K562 (cell line): ENCODE results near the gene CUL2. TPM values are rescaled to one million over a fixed set of nuclear protein-coding genes. Genes with fewer than 3 reads are reported as not detected.
"Not testable (repeated sequence)": the region's sequence is repeated elsewhere in the genome, so short reads cannot be mapped to it uniquely, and the experiment has no call there.

ENCODE experiments used
- ATAC-seq: fragments of 200-7000 bp; cut with Tn5 transposase; 3 replicates; pipeline ENCODE4 v1.9.1; 2020; ENCODE audit warnings: moderate library complexity
- BruUV-seq: library from RNA; stranded (reverse); fragments of 400-500 nt; replicated peaks from 2 replicates; lab custom pipeline; 2021; lab: Mats Ljungman, UMichigan
- CTCF ChIA-PET: fragments of 300-600 bp; formaldehyde crosslinking; extraction: SDS; loops from one replicate; lab custom pipeline; 2021; ENCODE audit warnings: low intra/inter-chr PET ratio; lab: Yijun Ruan, JAX
- POLR2A ChIA-PET: fragments of 300-600, 350-650 bp; sonication (Branson Sonifier 250); formaldehyde crosslinking; extraction: SDS; loops from one replicate; lab custom pipeline; 2021; ENCODE audit warnings: antibody characterized with exemption, inconsistent platforms; lab: Yijun Ruan, JAX
- DNase-seq, 4 experiments: peaks; one replicate each; pipeline versions ENCODE4 v3.0.0 to v3.0.0-alpha.2; 2011 to 2018; ENCODE audit warnings: low spot score in 3 of 4, mixed read lengths in 3 of 4; ENCODE audit errors: extremely low read depth in 1 of 4
- FAIRE-seq: peaks from 2 replicates; lab custom pipeline; 2011; peaks lifted over from hg19 to GRCh38; lab: Jason Lieb, UNC
- H2AFZ ChIP-seq: 2 replicates; pipeline ENCODE4 v1.6.0; 2011; ENCODE audit warnings: low read depth, low read length, control low read depth, inconsistent platforms
- H3K27ac ChIP-seq: fragments of 200-600 bp; 3 replicates; pipeline ENCODE4 v1.8.0; 2011; ENCODE audit warnings: low read depth, mild to moderate bottlenecking, control low read depth, inconsistent platforms, low read length, moderate library complexity, mixed read lengths; ENCODE audit errors: extremely low read depth
- H3K27me3 ChIP-seq, 2 experiments: fragments of 300-600 bp in 1 of 2; 2 replicates in 1 of 2; 3 replicates in 1 of 2; pipeline versions ENCODE4 v1.6.0 to v1.8.0; 2011; ENCODE audit warnings: inconsistent platforms in 2 of 2, low read length in 2 of 2, mild to moderate bottlenecking in 1 of 2, mixed read lengths in 1 of 2, moderate library complexity in 1 of 2; ENCODE audit not compliant: control insufficient read depth in 2 of 2, insufficient read depth in 2 of 2
- H3K36me3 ChIP-seq: fragments of 300-600 bp; 3 replicates; pipeline ENCODE4 v1.8.0; 2011; ENCODE audit warnings: mild to moderate bottlenecking, low read length, inconsistent platforms; ENCODE audit not compliant: control insufficient read depth, insufficient read depth
- H3K4me1 ChIP-seq, 2 experiments: fragments of 200-600 bp in 1 of 2; replicated peaks in 1 of 2; 2 replicates in 1 of 2; 3 replicates in 1 of 2; pipeline versions ENCODE4 v1.5.1 to v1.8.0; 2011; ENCODE audit warnings: inconsistent platforms in 2 of 2, low read length in 2 of 2, mild to moderate bottlenecking in 1 of 2, mixed read lengths in 1 of 2, moderate library complexity in 1 of 2; ENCODE audit not compliant: control insufficient read depth in 2 of 2, insufficient read depth in 2 of 2
- H3K4me2 ChIP-seq: 2 replicates; pipeline ENCODE4 v1.6.1; 2011; ENCODE audit warnings: low read length, control low read depth, inconsistent platforms, mixed read lengths; ENCODE audit not compliant: insufficient read depth
- H3K4me3 ChIP-seq: fragments of 200-600 bp; sonication (generic), shearing (Covaris generic); 2 replicates; pipeline ENCODE4 v1.5.1; 2016; ENCODE audit warnings: control low read depth, inconsistent platforms
- H3K79me2 ChIP-seq: fragments of 200-600 bp; 3 replicates; pipeline ENCODE4 v1.8.0; 2011; ENCODE audit warnings: low read length, inconsistent platforms; ENCODE audit not compliant: control insufficient read depth, insufficient read depth
- H3K9ac ChIP-seq, 2 experiments: 2 replicates each; pipeline versions ENCODE4 v1.6.0 to v1.6.1; 2011; ENCODE audit warnings: low read depth in 2 of 2, low read length in 2 of 2, control low read depth in 1 of 2, inconsistent platforms in 1 of 2, mild to moderate bottlenecking in 1 of 2, mixed read lengths in 1 of 2; ENCODE audit not compliant: insufficient read depth in 1 of 2
- H3K9me1 ChIP-seq: one replicate; pipeline ENCODE4 v1.6.0; 2011; ENCODE audit warnings: inconsistent platforms, mild to moderate bottlenecking, low read length, moderate library complexity; ENCODE audit not compliant: control insufficient read depth, insufficient read depth
- H3K9me3 ChIP-seq: replicated peaks from 2 replicates; pipeline ENCODE4 v1.5.1; 2011; ENCODE audit warnings: low read depth, low read length, inconsistent platforms; ENCODE audit not compliant: control insufficient read depth, insufficient read depth
- H4K20me1 ChIP-seq: replicated peaks from 2 replicates; pipeline ENCODE4 v1.6.1; 2011; ENCODE audit warnings: low read length, inconsistent platforms, mixed read lengths; ENCODE audit not compliant: control insufficient read depth, insufficient read depth
- WGBS: fragments of 100-300 bp; shearing (Covaris generic); methylation state at CpG from one replicate; pipeline ENCODE4 v1.1.6; 2016; ENCODE audit warnings: low coverage, mixed read lengths; ENCODE audit not compliant: insufficient coverage; ENCODE audit errors: missing lambda C conversion rate; 5-methylcytosine and 5-hydroxymethylcytosine counted together
- in situ Hi-C: fragments of 300-500 bp; cut with MboI; formaldehyde crosslinking; loops from 4 replicates; pipeline ENCODE4 v1.15.0; 2018; ENCODE audit warnings: inconsistent platforms, mixed read lengths
- intact Hi-C: fragments of 100-400 bp; cut with micrococcal nuclease; formaldehyde crosslinking; loops from 2 replicates; pipeline ENCODE4 v1.14.2; 2022
- polyA plus RNA-seq, 8 experiments: library from polyadenylated mRNA; depleted of rRNA in 4 of 8; stranded (reverse) in 5 of 8; unstranded in 3 of 8; fragments of >200 nt; fragmentation: Nextera tagmentation in 2 of 8; fragmentation: Illumina TruSeq in 1 of 8; extraction: Ambion mirVana in 2 of 8; extraction: Trizol in 1 of 8; gene quantifications; 2 replicates each; pipeline versions ENCODE4 v1.2.1 to v1.2.3, GENCODE V29; 2011 to 2014; ENCODE audit warnings: inconsistent platforms in 1 of 8, missing spikeins in 1 of 8
- total RNA-seq, 7 experiments: library from RNA; depleted of rRNA in 6 of 7; stranded (reverse); fragments of >200 nt in 6 of 7; fragmentation: Illumina TruSeq in 2 of 7; extraction: Trizol in 2 of 7; gene quantifications; 2 replicates each; pipeline versions ENCODE4 v1.2.1 to v1.2.3, GENCODE V29; 2011 to 2021; ENCODE audit warnings: low replicate concordance in 1 of 7

Gene CUL2
- total and polyA plus RNA-seq, 9 of the 15 experiments (the other 6 are each of a cell fraction or from before 2014, with no cell fraction given): 17.3 to 46.3 (median 41.2) TPM

- H3K9ac ChIP-seq, H3K36me3 ChIP-seq, POLR2A ChIA-PET, ATAC-seq, H3K9me1 ChIP-seq, in situ Hi-C loops, H4K20me1 ChIP-seq, DNase-seq, BruUV-seq, CTCF ChIA-PET, H3K27ac ChIP-seq, H3K79me2 ChIP-seq, H3K9me3 ChIP-seq, H3K4me3 ChIP-seq, H2AFZ ChIP-seq, intact Hi-C loops, H3K4me2 ChIP-seq, H3K4me1 ChIP-seq, FAIRE-seq: not testable (repeated sequence)
- peaks cover 20 to 28% of the 10 kb centered on the region in 2 experiments; a peak in 4 of 5 replicates for H3K27me3 ChIP-seq
- 3% methylated on average over 3 of the region's 3 CpGs for WGBS
Observed at GRCh38 chr10:34973757-34974156, 116.4 kb downstream of the CUL2 start.

- H4K20me1 ChIP-seq, FAIRE-seq, H2AFZ ChIP-seq, CTCF ChIA-PET, H3K4me3 ChIP-seq, BruUV-seq, POLR2A ChIA-PET, H3K27ac ChIP-seq, H3K4me1 ChIP-seq, intact Hi-C loops, H3K9ac ChIP-seq, DNase-seq, H3K79me2 ChIP-seq, H3K36me3 ChIP-seq, in situ Hi-C loops, ATAC-seq, H3K9me1 ChIP-seq, H3K9me3 ChIP-seq, H3K4me2 ChIP-seq: not testable (repeated sequence)
- peaks cover 14 to 28% of the 10 kb centered on the region in 2 experiments; a peak in 4 of 5 replicates for H3K27me3 ChIP-seq
- WGBS: 1% methylated on average over 9 of the region's 9 CpGs
Observed at GRCh38 chr10:34973121-34973520, 117.0 kb downstream of the CUL2 start.

- in situ Hi-C loops, H3K9me1 ChIP-seq, BruUV-seq, H3K4me1 ChIP-seq, H3K4me2 ChIP-seq, CTCF ChIA-PET, H3K27ac ChIP-seq, H3K4me3 ChIP-seq, H3K9me3 ChIP-seq, intact Hi-C loops, H3K9ac ChIP-seq, ATAC-seq, DNase-seq, FAIRE-seq, H2AFZ ChIP-seq, H4K20me1 ChIP-seq, POLR2A ChIA-PET, H3K79me2 ChIP-seq, H3K36me3 ChIP-seq: not testable (repeated sequence)
- H3K27me3 ChIP-seq: peaks cover 16 to 28% of the 10 kb centered on the region in 2 experiments; a peak in 4 of 5 replicates
- 0% methylated on average over 2 of the region's 2 CpGs for WGBS
Observed at GRCh38 chr10:34972591-34972990, 117.5 kb downstream of the CUL2 start.
